ENCODE measurements around the gene PCCA. TPM values are rescaled to one million over a fixed set of nuclear protein-coding genes. Genes with fewer than 3 reads are reported as not detected.

PCCA gene
- total RNA-seq, 4 donors from 2014 or later: 24.8 to 122 (median 53.0) TPM

GRCh38 chr13:100536643-100537180 lies 447.8 kb downstream of the PCCA start:
- H3K4me3 ChIP-seq: no peak overlapping the region
- H3K4me1 ChIP-seq: no peaks in the 10 kb centered on the region
- no peaks in the 10 kb centered on the region for H3K27me3 ChIP-seq
- no peak for DNase-seq
- H3K9me3 ChIP-seq: no peaks in the 10 kb centered on the region
- TF ChIP-seq POLR2A (IDR thresholded peaks at IDR 0.05) (no peak), CTCF (IDR thresholded peaks at IDR 0.05) (no peak)
- intact Hi-C loops (cut with DNase I; ENCODE audit: low total_unique reads): no loop called here
- H3K27ac ChIP-seq: no peak overlapping the region
- no peaks in the 10 kb centered on the region for H3K36me3 ChIP-seq

GRCh38 chr13:100537486-100537885 lies 448.6 kb downstream of the PCCA start:
- H3K4me1 ChIP-seq: no peaks in the 10 kb centered on the region
- H3K27me3 ChIP-seq: no peaks in the 10 kb centered on the region
- TF ChIP-seq POLR2A (IDR thresholded peaks at IDR 0.05): no peak
- DNase-seq: no peak
- H3K4me3 ChIP-seq: no peak overlapping the region
- no peaks in the 10 kb centered on the region for H3K9me3 ChIP-seq
- no peaks in the 10 kb centered on the region for H3K36me3 ChIP-seq
- intact Hi-C loops (cut with DNase I; ENCODE audit: low total_unique reads): no loop called here
- H3K27ac ChIP-seq: no peak overlapping the region

GRCh38 chr13:100537951-100538462 lies 449.1 kb downstream of the PCCA start:
- Histone ChIP-seq H3K27ac (no peak overlapping the region), H3K4me1 (no peaks in the 10 kb centered on the region), H3K36me3 (no peaks in the 10 kb centered on the region), H3K27me3 (no peaks in the 10 kb centered on the region), H3K9me3 (no peaks in the 10 kb centered on the region), H3K4me3 (no peak overlapping the region)
- intact Hi-C loops (cut with DNase I; ENCODE audit: low total_unique reads): no loop called here
- no peak for DNase-seq
- no peak for TF ChIP-seq CTCF (IDR thresholded peaks at IDR 0.05)
- TF ChIP-seq POLR2A (IDR thresholded peaks at IDR 0.05): no peak

- Histone ChIP-seq H3K27me3 (no peaks in the 10 kb centered on the region), H3K9me3 (no peaks in the 10 kb centered on the region), H3K27ac (no peak overlapping the region), H3K36me3 (no peaks in the 10 kb centered on the region), H3K4me1 (no peaks in the 10 kb centered on the region), H3K4me3 (no peak overlapping the region)
- intact Hi-C loops (cut with DNase I; ENCODE audit: low total_unique reads): no loop called here
- no peak for DNase-seq
- TF ChIP-seq POLR2A (IDR thresholded peaks at IDR 0.05) (no peak), CTCF (IDR thresholded peaks at IDR 0.05) (no peak)
Observed at GRCh38 chr13:100540621-100541020, 451.7 kb downstream of the PCCA start.

- no peak for DNase-seq
- Histone ChIP-seq H3K27ac (no peak overlapping the region), H3K4me1 (no peaks in the 10 kb centered on the region), H3K36me3 (no peaks in the 10 kb centered on the region), H3K4me3 (no peak overlapping the region), H3K9me3 (no peaks in the 10 kb centered on the region), H3K27me3 (no peaks in the 10 kb centered on the region)
- TF ChIP-seq CTCF (IDR thresholded peaks at IDR 0.05): no peak
- intact Hi-C loops (cut with DNase I; ENCODE audit: low total_unique reads): no loop called here
Observed at GRCh38 chr13:100541897-100542825, 453.3 kb downstream of the PCCA start.
